ENCODE data around the gene RTL10.

The RTL10 gene

DNA sequence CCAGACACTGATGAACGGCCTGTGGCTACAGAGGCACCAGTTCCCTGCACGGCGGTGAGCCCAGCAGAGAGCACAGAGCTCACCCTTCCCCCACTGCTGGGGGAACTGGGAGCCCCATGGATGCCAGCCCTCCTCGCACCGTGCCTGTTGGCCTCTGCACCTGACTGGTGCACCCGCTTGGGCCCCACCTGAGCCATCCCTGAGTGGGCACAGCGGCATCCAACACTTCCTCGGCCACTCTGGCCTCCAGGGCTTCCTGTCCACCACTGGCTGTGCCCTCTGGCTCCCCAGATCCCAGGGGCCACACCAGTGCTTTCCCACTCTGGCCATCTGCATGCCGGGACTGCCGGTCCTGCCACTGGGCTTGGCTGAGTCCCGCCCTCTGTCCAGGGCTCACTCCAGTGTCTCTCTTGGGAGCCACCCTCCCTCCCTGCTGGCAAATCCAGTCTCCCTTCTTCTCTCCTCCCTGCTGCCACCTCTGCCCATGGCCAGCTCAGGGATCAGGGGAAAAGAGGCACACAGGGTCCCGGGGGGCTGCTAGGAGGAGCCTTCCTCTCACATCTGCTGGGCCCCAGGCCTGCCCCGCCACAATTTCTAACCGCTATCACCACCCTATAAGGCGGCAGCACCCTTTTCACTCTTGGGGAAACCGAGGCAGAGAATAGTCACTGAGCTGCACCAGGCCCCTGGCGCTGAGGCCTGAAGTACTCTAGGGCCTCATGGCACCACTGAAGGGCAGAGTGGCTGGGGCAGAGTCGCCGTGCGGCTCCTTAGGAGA lies 33.0 kb downstream of the RTL10 start:
- no peak for DNase-seq

DNA sequence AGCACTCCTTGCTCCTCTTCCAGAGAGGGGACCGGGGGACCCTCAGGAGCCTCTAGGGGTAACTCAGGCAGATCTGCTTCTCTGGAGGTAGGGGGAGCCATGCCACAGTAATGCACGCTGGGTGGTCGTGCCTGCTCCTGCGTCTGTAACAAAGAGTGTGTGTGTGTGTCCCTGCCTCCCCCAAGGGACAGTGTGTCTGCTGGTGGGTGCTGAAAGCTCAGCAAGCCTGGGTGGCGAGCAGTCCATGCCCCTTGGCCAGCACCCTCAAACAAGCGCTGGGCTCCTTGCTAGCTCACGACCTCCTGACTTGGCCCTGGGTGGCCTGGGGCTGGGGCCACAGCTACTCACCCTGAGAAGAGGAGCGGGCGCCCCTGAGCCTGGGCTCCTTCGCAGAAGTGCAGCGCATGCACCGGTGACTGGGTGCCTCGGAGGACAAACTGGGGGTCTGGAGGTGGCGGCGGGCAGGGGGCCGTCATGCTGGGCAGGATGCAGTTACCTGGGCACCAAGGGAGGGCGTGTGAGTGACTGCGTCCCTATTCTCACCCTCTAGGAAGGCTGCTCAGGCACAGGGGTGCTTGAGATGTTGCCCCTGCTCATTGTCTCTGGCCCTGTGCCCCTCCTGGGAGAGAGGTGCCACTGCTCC lies 33.7 kb downstream of the RTL10 start:
- DNase-seq, result no peak

DNA sequence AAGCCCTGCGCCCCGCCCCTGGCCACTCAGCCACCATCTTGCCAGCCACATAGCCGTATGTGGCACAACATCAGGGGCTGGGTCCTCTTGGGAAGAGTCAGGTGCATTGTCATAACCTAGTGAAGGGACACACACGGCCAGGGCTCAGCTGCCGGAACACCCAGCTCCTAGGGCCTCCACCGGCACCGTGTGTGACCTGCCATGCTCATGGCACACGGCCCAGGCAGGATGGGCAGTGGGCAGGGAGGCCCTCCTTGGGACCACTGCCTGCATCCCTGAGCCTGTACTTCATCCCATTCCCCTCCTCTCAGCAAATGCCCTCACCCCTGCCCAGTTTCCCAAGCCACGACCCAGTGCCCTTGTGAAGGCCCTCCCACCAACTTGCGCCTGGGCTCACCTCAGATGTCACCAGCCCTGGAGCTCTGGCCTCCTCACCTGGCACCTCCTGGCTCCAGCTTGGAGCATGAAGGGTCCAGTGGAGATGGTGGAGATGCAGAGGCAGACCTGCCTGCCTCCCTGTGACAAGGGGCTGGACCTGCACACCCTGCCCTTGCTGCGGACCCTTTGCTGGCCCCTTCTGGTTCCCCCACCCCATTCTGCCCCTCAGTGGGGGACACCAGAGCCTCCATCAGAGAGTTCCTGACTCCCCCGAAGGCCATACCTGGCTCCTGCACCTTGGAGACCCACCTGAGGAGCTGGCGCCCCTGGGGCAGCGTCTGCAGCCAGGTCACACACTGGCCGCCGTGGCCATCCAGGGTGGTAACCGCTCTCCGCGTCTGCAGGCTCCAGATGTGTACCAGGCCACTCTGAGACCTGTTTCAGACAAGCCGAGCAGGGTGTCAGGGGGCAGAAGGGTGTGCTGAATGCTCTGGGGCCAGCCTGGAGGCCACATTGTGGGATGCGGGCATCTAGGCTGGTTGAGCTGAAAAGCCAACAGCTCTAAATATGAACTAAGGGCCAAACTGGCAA lies 34.5 kb downstream of the RTL10 start:
- no peak for DNase-seq

DNA sequence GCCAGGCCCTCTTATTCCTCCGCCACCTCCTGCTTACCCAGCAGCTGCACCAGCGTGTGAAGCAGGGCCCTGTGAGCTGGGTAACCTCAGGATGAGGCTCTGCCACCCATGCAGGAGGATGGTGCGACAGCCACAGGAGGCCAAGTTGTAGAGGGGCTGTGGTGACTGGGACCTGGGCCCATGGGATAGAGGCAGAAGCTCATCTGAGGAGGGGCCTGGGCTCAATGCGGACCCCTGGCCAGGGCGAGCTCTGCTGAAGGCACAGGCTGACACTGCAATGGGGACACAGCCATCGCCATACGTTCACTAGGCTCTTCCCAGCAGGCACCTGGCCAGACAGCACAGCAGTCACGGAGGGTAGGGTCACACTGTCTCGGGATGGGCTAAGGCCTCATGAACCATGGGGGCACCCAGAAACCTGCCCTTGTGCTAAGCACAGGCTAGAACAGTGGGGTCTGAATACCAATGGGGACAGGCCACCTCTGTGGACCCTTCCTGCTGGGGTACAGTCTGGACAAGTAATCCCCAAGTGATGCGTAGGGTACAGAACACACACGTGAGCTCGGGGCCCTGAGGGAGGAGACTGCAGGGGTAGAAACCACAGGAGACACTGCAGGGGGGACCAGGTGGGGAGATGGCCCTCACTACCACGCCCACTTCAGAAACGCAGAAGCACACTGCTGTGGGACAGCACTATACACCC lies 35.3 kb downstream of the RTL10 start:
- DNase-seq, result no peak

DNA sequence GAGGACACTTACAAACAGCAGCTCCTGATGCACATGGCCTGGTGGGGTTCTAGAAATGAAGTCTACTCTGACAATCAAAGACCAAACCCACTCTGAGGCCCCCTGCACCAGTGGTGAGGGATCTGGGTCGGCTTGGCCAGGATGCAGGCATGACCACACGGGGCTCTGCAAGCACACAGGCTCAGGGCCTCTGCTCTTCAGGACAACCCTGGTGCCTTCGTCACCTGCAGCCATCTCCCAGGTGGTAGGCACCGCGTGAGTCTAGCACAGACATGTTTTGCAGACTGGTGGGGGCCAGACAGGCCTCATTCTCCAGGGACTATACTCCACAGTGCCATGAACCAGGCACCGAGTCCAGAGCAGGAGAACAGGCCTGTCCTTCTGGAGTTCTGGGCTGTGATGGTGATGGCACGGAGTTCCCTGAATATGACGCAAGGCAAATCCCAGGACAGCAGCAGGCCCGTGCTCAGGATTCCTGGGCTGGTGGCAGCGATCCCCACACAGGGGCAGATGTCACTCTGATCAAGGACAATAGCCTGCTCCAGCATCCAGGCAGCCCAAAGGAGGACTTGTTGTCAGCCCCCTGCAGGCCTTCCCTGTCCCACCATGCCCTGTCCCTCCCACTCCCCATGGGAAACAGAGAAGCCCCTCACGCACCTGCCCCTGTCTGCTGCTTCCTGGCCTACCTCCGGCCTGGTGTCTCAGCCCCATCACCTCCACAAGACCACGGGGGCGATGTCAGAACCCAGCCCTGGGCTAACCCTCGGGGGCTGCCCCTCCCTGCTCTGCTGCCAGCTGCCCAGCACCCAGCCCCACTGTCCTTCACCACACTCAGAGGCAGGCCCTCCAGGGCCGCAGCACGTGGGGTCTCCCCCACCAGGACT lies 36.1 kb downstream of the RTL10 start:
- DNase-seq, result no peak

DNA sequence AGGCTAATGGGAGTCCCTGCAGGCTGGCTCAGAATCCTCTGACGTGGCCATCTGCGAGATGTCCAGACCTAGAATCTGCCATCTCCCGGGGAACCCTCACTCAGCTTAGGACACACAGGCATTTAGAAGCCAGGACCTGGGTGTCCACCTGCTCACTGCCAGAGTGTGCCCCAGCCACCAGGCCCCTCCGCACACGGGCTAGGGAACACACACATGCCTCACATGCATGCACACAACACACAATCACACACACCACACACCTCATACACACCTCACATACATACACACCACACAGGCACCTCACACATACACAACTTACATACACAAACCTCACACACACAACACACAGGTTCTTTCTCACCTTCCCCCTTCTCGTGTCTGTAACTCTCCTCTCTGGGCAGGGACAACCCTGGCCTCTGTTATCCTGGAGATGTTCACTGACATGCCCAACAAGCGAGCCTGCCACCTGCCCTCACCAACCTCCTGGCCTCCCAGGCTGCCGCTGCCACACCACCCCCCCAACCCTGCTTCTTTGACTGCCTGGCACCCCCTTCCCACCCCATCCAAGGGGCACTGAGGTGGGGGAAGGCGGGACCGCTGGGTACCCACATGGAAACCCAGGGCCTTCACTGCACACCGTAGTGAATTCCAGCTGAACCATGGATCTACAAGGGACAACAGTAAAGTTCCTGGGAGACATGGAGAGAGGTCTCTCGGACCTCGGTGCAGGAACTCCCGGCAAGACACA lies 38.1 kb downstream of the RTL10 start:
- no peak for DNase-seq

DNA sequence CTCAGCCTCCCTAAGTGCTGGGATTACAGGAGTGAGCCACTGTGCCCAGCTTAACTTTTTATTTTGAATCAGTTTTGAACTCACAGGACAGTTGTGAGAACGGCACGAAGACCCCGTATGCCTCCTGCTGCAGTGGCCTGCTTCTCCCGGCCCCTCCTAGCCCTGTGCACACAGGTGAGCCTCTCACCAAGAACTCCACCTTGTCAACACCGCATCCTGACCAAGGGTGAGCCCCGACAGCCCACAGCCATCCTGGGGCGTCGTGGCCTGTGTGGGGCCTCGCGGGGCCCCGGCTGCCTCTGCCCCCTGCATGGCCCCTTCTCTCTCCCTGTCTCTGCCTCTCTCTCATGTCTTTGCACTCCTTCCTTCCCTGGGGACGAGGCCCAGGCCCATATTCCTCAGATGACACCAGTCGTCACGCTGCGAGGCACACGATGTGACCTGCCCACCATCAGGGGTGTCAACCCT lies 38.8 kb downstream of the RTL10 start:
- no peak for DNase-seq

DNA sequence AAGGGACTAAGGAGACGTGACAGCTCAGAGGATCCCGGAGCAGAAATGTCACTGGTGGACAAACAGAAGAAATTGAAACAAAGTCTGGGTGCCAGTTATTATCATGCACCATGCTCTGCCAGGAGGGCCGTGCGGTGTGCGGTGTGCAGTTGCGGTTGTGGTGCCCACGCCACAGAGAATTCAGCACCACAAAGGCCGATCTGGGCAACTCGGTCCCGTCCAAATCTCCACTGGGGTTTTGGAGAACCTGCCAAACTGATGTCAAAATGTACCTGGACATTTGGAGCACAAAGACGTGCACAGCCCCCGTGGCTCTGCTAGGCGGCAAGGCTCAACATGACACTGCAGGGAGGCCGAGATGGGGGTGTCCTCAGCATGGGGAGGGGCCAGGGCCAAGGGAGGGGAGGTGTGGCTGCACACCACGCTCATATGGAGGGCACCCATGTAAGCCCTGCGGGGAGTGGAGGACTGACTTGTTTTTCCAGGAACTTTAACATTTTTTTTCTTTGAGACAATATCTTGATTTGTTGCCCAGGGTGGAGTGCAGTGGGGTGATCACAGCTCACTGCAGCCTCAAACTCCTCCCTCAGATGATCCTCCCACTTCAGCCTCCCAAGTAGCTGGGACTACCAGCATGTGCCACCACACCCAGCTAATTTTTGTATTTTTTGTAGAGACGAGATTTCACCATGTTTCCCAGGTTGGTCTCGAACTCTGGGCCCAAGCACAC lies 39.4 kb downstream of the RTL10 start:
- DNase-seq, result no peak

DNA sequence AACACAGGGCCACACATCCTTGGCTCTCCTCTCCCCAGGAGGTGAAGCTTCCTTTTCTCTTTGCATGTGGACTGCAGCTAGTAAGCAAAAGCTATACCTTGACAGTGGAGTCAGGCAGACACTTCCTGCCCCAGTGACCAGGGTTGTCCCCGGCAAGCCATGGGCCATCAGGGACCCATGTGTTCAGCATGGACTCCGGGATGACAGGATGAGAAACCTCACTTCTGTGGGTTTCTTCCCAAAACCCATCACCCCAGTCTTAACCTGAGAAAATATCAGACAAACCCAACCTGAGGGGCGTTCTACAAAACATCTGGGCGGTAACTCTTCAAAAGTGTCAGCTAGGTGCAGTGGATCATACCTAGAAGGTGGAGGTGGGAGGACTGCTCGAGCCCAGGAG lies 40.2 kb downstream of the RTL10 start:
- DNase-seq, result no peak

DNA sequence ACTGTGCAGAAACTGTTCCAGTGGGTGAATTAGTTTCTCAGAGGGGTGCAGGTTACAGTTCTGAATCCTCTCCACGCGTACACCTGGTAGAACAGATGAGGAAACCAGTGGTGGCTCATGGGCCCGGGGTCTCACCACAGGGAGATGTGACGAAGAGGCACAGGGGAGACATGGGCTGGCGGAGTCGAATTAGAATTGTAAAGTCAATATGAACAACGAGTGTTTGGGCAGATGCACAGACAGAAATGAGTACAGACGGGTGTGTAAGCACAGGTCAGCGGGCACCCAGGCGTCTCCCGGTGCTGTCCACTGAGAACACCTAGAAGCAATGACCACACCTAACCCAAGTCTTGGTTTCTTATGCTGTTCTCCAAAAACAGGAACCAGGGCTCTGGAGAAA lies 41.8 kb downstream of the RTL10 start:
- DNase-seq, result no peak

DNA sequence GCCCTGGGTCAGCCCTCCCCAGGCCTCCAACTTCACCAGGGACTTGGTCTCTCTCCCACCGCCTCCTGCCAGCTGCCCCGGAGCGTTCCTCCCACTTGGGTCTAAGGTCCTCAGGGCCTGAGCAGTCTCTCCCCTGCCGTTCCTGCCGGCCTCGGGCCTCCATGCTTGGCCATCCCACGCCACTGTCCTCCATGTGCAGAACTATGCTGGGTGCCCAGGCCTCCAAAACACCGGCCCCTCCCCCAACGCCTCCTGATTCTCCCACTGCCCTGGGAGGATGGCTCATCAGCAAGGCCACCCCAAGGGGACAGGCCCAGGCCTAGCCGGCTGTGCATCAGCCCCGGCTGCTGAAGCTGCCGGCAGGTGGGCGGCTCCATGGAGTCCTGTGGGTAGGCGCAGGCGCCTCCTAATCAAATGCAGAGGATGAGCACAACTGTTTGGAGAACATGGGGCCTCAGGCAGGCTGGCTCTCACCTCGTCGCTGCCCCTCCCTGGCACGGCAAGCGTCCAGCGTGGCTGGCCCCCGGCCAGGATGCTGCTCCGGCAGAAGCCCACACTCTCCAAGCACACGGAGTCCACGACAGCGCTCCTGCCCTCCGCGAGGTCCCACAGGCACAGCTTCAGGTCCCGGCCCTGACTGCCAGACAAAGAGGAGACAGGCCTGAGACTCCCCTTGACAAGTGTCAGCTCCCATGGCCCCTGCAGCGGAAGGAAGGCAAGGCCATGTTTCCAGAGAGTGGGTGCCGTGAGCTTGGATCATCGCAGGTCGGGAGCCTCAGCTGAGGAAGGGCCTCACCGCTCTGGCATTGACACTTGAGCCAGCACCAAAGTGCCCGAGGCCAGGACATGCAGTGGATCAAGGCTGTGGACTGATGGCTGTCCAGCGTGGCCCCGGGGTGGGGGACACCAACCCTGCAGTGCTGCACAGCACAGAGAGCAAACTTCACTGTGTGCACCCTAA lies 42.6 kb downstream of the RTL10 start:
- DNase-seq, result no peak

DNA sequence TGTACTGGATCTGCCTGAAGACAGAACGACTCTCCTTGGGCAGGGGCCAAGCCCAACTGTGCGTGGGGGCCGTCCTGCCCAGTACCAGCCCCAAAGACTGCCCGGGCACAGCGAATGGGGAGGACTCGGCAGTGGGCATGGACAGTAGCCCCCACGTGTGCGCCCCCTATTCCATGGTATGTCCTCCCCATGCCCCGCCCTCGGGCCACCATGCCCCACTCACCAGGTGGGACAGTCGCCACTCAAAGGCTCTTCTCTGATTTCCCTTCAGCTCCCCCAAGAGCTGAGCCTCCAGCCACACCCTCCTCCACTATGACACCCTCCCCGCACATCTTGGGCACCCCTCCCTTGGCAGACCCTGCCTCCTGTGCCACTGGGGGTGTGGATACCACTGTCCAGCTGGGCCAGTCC lies 43.5 kb downstream of the RTL10 start:
- DNase-seq, result no peak

DNA sequence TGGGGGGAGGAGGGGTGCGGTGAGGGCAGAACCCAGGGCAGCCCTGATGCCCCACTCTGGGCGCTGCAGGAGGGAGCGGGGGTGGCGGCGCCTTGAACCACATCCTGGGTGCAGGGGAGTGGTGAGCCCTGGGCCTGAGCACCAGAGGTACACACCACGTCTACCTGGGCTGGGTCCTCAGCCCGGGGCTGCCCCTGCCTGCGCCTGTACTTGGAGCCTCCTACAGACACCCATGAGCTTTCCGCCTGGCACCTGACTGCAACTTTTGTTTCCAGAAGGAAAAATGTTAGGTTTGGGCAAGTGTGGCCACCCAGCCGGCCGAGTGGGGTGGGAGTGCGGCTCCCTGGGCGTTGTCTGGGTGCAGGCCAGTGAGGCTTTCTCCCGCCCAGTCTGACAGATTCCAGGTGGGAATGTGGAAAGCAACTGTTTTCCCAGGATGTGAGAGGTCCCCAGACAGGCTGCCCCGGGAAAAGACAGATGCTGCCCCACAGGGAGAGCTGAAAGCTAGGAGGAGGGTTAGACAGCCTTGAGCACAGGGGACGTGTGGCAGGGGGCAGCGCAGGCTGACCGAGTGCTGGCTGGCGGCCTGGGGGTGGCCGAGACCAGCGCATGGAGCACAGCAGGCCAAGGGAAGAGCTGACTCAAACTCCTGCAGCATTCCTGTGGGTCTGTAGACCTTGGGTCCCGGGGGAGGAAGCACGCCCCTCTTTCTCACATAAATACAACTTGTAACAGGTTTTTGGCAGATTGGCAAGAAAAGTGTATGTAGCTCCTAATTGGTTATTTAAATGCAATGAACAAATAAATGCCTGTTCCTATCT lies 44.1 kb downstream of the RTL10 start:
- DNase-seq, result no peak

DNA sequence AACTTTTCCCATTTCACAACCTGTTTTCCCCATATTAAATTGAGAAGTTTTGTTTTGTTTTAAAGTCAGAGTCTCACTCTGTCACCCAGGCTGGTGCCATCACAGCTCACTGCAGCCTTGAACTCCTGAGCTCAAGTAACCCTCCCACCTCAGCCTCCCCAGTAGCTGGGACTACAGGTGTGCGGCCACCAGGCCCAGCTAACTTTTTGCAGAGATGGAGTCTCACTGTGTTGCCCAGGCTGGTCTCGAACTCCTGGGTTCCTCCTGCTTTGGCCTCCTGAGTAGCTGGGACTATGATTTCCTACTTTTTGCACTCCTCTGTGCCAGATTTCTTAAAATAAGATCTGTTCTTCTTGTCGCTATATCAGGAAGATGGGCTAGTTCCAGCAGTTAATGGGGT lies 44.9 kb downstream of the RTL10 start:
- no peak for DNase-seq

DNA sequence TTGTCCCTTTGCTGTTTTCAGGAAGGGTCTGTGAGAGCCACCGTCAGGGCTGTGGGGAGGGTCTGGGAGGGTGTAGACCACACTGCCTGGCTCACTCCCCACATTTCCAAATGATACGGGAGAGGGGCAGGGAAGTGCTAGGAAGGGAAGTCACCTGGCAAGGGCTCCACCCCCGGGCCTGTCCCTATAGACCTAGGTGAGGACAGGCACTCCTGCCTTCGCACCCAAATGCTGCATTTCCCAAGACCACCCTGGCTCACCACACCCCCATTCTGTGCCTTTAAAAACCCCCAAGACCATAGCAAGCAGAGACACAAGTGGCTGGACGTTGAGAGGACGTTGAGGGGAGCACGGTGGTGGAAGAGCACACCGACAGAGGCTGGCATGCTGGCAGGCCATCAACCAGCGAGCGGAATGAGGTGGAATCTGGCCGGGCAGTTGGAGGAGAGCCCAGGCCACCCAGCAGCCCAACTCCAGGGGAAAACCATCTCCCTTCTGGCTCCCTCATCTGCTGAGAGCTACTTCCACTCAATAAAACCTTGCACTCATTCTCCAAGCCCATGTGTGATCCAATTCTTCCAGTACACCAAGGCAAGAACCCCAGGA lies 45.7 kb downstream of the RTL10 start:
- no peak for DNase-seq

DNA sequence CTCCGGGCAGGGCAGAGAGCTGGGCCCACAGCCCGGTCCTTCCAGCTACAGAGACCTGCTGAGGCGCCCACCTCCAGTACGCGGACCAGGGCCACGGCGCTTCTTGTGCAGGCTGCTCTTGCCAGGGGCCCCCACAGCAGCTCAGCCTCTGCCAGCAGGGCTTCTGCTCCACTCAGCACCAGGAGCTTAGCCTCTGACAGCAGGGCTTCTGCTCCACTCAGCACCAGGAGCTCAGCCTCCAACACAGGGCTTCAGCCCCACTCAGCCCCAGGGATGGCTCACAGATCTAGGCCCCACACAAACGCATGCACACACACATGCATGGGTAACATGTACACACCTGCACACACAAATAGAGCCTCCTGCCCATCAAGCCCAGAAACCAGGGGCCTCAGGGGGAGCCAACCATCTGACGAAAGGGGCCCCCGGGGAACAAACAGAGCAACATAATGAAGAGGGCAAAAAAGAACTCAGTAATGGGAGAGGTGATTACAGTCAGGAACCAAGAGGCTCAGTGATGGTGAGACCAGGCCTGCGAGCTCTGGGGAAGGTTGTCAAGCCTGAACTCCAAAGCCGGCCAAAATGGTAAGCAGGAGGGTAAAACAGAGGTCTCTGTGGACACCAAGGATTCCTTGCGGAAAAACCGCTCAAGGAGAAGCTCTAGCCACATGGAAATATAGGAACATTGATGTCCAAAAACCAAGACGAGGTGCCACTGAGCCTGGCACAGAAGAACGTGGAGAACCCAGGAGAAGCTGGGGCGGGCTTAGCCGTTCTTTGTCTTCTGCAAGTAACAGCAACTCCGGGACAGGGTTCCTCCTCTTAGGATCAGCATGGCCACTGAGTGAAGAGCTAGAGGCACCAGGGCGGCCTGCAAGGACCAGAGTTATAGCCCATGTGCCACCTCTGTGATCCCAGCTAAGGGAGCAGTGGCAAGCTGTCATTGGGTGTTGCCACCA lies 46.5 kb downstream of the RTL10 start:
- no peak for DNase-seq
